Melanocyte of skin (primary cell): ENCODE results near the gene TRIM33. TPM values are rescaled to one million over a fixed set of nuclear protein-coding genes. Genes with fewer than 3 reads are reported as not detected.

ENCODE experiments used
- small RNA-seq, 2 donors: library from RNA; depleted of rRNA; stranded (forward); fragments of <200 nt; gene quantifications; one replicate each; pipeline ENCODE3, GENCODE V24; 2012
- total RNA-seq, 2 donors: library from RNA; depleted of rRNA; stranded (reverse); fragments of >200 nt; gene quantifications; 2 replicates each; pipeline ENCODE4 v1.2.3, GENCODE V29; 2012

The TRIM33 gene
- 10 to 100 TPM; 33.0 to 41.0 TPM for total RNA-seq

GRCh38 chr1:114511032-114511785, at the start of gene TRIM33:
TRIM33 (minus strand) TSS chr1:114511203; CDS start chr1:114511076, 127 bp downstream.

Small RNAs within 50 kb of the gene (small RNA-seq; reads per million reads assigned to genes)
- gene RF00019, result 0 reads per million in 2 donors

Other genes starting within 250 kb of the TRIM33 start
- gene BCAS2, start 70.4 kb upstream of the TRIM33 start, total RNA-seq, result 10 to 100 TPM; 35.4 to 42.6 TPM
- gene DENND2C, start 158.8 kb upstream of the TRIM33 start, total RNA-seq, result 1 to 10 TPM; 1.7 to 2.8 TPM
- not detected for gene AMPD1, start 184.3 kb upstream of the TRIM33 start, total RNA-seq
- gene NRAS, start 205.6 kb upstream of the TRIM33 start, total RNA-seq, result 10 to 100 TPM; 46.5 to 76.6 TPM
- 100 to 1,000 TPM; 246 to 290 TPM for gene CSDE1, start 246.8 kb upstream of the TRIM33 start, total RNA-seq